A549 (cell line): ENCODE results near the gene SLC9A9. TPM values are rescaled to one million over a fixed set of nuclear protein-coding genes. Genes with fewer than 3 reads are reported as not detected.

Experiments used
- ATAC-seq, 2 experiments: fragments of 200-7000 bp in 1 of 2; fragments of >200 bp in 1 of 2; cut with Nextera tagmentation in 1 of 2; cut with Tn5 transposase in 1 of 2; 3 replicates each; pipeline versions ENCODE4 v1.8.0 to v1.9.1; 2018 to 2020; ENCODE audit warnings: mild to moderate bottlenecking in 1 of 2, moderate library complexity in 1 of 2
- CTCF ChIA-PET: fragments of 300-600 bp; sonication (Branson Sonifier 250); formaldehyde crosslinking; extraction: SDS; loops from one replicate; lab custom pipeline; 2021; ENCODE audit warnings: antibody characterized with exemption, inconsistent platforms; lab: Yijun Ruan, JAX
- POLR2A ChIA-PET: fragments of 350-600 bp; formaldehyde crosslinking; extraction: SDS; loops from one replicate; lab custom pipeline; 2021; ENCODE audit warnings: antibody characterized with exemption, inconsistent platforms; lab: Yijun Ruan, JAX
- DNase-seq, 2 experiments: peaks; one replicate each; pipeline versions ENCODE4 v3.0.0 to v3.0.0-alpha.2; 2011 to 2016; ENCODE audit warnings: low read depth in 1 of 2, low spot score in 1 of 2
- FAIRE-seq: peaks from 2 replicates; lab custom pipeline; 2011; peaks lifted over from hg19 to GRCh38; lab: Jason Lieb, UNC
- H3K27ac ChIP-seq, 2 experiments: fragments of >200 bp; sonication (Bioruptor Twin); formaldehyde crosslinking; 3 replicates each; pipeline ENCODE4 v1.5.1; 2016 to 2017
- H3K4me1 ChIP-seq: fragments of >200 bp; sonication (Bioruptor Twin); formaldehyde crosslinking; 3 replicates; pipeline ENCODE4 v1.6.1; 2016
- H3K4me2 ChIP-seq: fragments of >200 bp; sonication (Bioruptor Twin); formaldehyde crosslinking; 3 replicates; pipeline ENCODE4 v1.6.1; 2016
- H3K4me3 ChIP-seq: fragments of >200 bp; sonication (Bioruptor Twin); formaldehyde crosslinking; 3 replicates; pipeline ENCODE4 v1.5.1; 2016
- H3K9me3 ChIP-seq: fragments of >200 bp; sonication (Bioruptor Twin); formaldehyde crosslinking; 3 replicates; pipeline ENCODE4 v1.6.1; 2016
- ATOH8 ChIP-seq: fragments of 250-450 bp; sonication (Bioruptor Pico); IDR thresholded peaks from 2 replicates; pipeline ENCODE4 v1.5.0; 2020; ENCODE audit warnings: low read depth, mild to moderate bottlenecking, moderate library complexity
- CBX8 ChIP-seq: fragments of 200-600 bp; sonication (generic); IDR thresholded peaks from 2 replicates; pipeline ENCODE4 v1.6.1; 2016
- ELK1 ChIP-seq: fragments of 150-350 bp; IDR thresholded peaks from 2 replicates; pipeline ENCODE4 v1.6.1; 2014; ENCODE audit warnings: low read depth, mild to moderate bottlenecking, low read length
- FOSL2 ChIP-seq, 2 experiments: fragments of 450-650 bp in 1 of 2; fragments of >200 bp in 1 of 2; sonication (Bioruptor Twin) in 1 of 2; formaldehyde crosslinking; IDR thresholded peaks; 2 replicates each; pipeline versions ENCODE4 v1.5.0 to v1.6.1; 2016 to 2020; ENCODE audit warnings: mild to moderate bottlenecking in 1 of 2, moderate library complexity in 1 of 2
- FOXS1 ChIP-seq: fragments of 250-450 bp; sonication (Bioruptor Pico); IDR thresholded peaks from 2 replicates; pipeline ENCODE4 v1.5.0; 2020; ENCODE audit warnings: mild to moderate bottlenecking, moderate library complexity
- HDAC2 ChIP-seq: fragments of 200-600 bp; sonication (generic); IDR thresholded peaks from 2 replicates; pipeline ENCODE4 v1.6.1; 2016
- HES2 ChIP-seq: fragments of >200 bp; sonication (Bioruptor Twin); formaldehyde crosslinking; IDR thresholded peaks from 2 replicates; pipeline ENCODE4 v1.6.1; 2016
- HEYL ChIP-seq: fragments of 250-450 bp; sonication (Bioruptor Pico); IDR thresholded peaks from 2 replicates; pipeline ENCODE4 v1.8.0; 2021; ENCODE audit warnings: mild to moderate bottlenecking, moderate library complexity
- HMGXB4 ChIP-seq: fragments of 250-450 bp; sonication (Bioruptor Pico); IDR thresholded peaks from 2 replicates; pipeline ENCODE4 v1.5.0; 2021; ENCODE audit warnings: mild to moderate bottlenecking, moderate library complexity, borderline replicate concordance
- JUNB ChIP-seq: fragments of >200 bp; sonication (Bioruptor Twin); formaldehyde crosslinking; IDR thresholded peaks from 2 replicates; pipeline ENCODE4 v1.6.1; 2016
- MYC ChIP-seq: IDR thresholded peaks from 2 replicates; pipeline ENCODE4 v1.6.1; 2012; ENCODE audit warnings: mild to moderate bottlenecking, inconsistent platforms, low read length, improper control_type of control experiment, borderline replicate concordance
- NFE2L2 ChIP-seq: fragments of 150-350 bp; conservative IDR thresholded peaks from 2 replicates; pipeline ENCODE4 v1.6.1; 2014; ENCODE audit warnings: low read length
- NR3C1 ChIP-seq: fragments of >200 bp; sonication (Bioruptor Twin); formaldehyde crosslinking; IDR thresholded peaks from 3 replicates; pipeline ENCODE4 v1.6.1; 2017
- POLR2A ChIP-seq: IDR thresholded peaks from 2 replicates; pipeline ENCODE4 v1.6.1; 2012; ENCODE audit warnings: mild to moderate bottlenecking, low read length
- POLR2AphosphoS2 ChIP-seq: conservative IDR thresholded peaks from 2 replicates; pipeline ENCODE4 v1.6.1; 2012; ENCODE audit warnings: low read length, improper control_type of control experiment, inconsistent platforms
- RCOR1 ChIP-seq: fragments of 150-350 bp; IDR thresholded peaks from 2 replicates; pipeline ENCODE4 v1.6.1; 2014; ENCODE audit warnings: antibody characterized with exemption, low read length, low read depth
- SREBF2 ChIP-seq: fragments of 450-650 bp; IDR thresholded peaks from 2 replicates; pipeline ENCODE4 v1.6.1; 2014; ENCODE audit warnings: mild to moderate bottlenecking, moderate library complexity
- TFCP2L1 ChIP-seq: fragments of 250-450 bp; sonication (Bioruptor Pico); IDR thresholded peaks from 2 replicates; pipeline ENCODE4 v1.5.0; 2021; ENCODE audit warnings: mild to moderate bottlenecking
- WGBS: methylation state at CpG from one replicate; pipeline ENCODE4 v1.1.6; 2017; ENCODE audit errors: missing lambda C conversion rate; 5-methylcytosine and 5-hydroxymethylcytosine counted together
- polyA plus RNA-seq, 4 experiments: library from polyadenylated mRNA; depleted of rRNA in 3 of 4; stranded (reverse); fragments of >200 nt; fragmentation: RNase III in 1 of 4; extraction: RNeasy Plus Mini Kit Qiagen cat#74134 plus additional on column Dnase treatment in 1 of 4; gene quantifications; 2 replicates in 3 of 4; 3 replicates in 1 of 4; pipeline ENCODE4 v1.2.3, GENCODE V29; 2011 to 2017
- TF ChIP-seq, protein P1 (sequence below): fragments of >200 bp; sonication (Bioruptor Twin); formaldehyde crosslinking; IDR thresholded peaks from 3 replicates; pipeline ENCODE4 v1.6.1; 2016
- TF ChIP-seq, protein P2 (sequence below): IDR thresholded peaks from 2 replicates; pipeline ENCODE4 v1.6.1; 2012; ENCODE audit warnings: low read depth, borderline replicate concordance

Gene SLC9A9
- polyA plus RNA-seq, 2 of the 4 experiments (the other 2 are of a cell fraction) = 0.10 to 0.32 TPM

GRCh38 chr3:143676747-143677146 lies 171.5 kb downstream of the SLC9A9 start:
- POLR2A ChIA-PET = no interaction called here
- ATAC-seq (no peak), FAIRE-seq (no peak), DNase-seq (no peak)
- no peak overlapping the region for H3K27ac ChIP-seq
- CTCF ChIA-PET = no interaction called here
- no peaks in the 10 kb centered on the region for H3K9me3 ChIP-seq
- 21% methylated on average over 3 of the region's 3 CpGs for whole genome bisulfite sequencing
- H3K4me3 ChIP-seq = no peak overlapping the region
- H3K4me1 ChIP-seq = no peaks in the 10 kb centered on the region
- TF ChIP-seq, protein P1, sequence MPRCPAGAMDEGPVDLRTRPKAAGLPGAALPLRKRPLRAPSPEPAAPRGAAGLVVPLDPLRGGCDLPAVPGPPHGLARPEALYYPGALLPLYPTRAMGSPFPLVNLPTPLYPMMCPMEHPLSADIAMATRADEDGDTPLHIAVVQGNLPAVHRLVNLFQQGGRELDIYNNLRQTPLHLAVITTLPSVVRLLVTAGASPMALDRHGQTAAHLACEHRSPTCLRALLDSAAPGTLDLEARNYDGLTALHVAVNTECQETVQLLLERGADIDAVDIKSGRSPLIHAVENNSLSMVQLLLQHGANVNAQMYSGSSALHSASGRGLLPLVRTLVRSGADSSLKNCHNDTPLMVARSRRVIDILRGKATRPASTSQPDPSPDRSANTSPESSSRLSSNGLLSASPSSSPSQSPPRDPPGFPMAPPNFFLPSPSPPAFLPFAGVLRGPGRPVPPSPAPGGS = no peak
- TF ChIP-seq SREBF2 = no peak
- TF ChIP-seq RCOR1 = no peak
- no peak for TF ChIP-seq CBX8
- TF ChIP-seq HES2 = no peak
- no peak for TF ChIP-seq ELK1
- no peak for TF ChIP-seq POLR2A
- TF ChIP-seq FOSL2 (IDR thresholded peaks at IDR 0.05) = no peak
- no peak for TF ChIP-seq FOSL2 (CRISPR knock-in tag; IDR thresholded peaks at IDR 0.05)
- TF ChIP-seq FOXS1 (CRISPR knock-in tag) = no peak
- no peak for TF ChIP-seq HDAC2
- no peak for TF ChIP-seq JUNB
- TF ChIP-seq HEYL (CRISPR knock-in tag) = no peak
- no peak for TF ChIP-seq NR3C1
- TF ChIP-seq, protein P2, sequence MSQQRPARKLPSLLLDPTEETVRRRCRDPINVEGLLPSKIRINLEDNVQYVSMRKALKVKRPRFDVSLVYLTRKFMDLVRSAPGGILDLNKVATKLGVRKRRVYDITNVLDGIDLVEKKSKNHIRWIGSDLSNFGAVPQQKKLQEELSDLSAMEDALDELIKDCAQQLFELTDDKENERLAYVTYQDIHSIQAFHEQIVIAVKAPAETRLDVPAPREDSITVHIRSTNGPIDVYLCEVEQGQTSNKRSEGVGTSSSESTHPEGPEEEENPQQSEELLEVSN = no peak
- TF ChIP-seq TFCP2L1 = no peak
- TF ChIP-seq NFE2L2 = no peak
- TF ChIP-seq POLR2AphosphoS2 = no peak
- no peak for TF ChIP-seq MYC
- TF ChIP-seq HMGXB4 (CRISPR knock-in tag) = no peak
- H3K4me2 ChIP-seq = no peak overlapping the region

GRCh38 chr3:143676021-143676420 lies 172.2 kb downstream of the SLC9A9 start:
- H3K4me1 ChIP-seq = no peaks in the 10 kb centered on the region
- no peak for ATAC-seq
- 70% methylated on average over 6 of the region's 6 CpGs for WGBS
- no peak for FAIRE-seq
- TF ChIP-seq ATOH8 = no peak
- H3K27ac ChIP-seq = no peak overlapping the region
- CTCF ChIA-PET = interaction anchor here (2.0 kb wide), 1 partner anchor 44 kb away, joined by 5 read pairs; no protein-coding TSS in a partner anchor
- POLR2A ChIA-PET = no interaction called here
- DNase-seq = no peak
- H3K9me3 ChIP-seq = no peaks in the 10 kb centered on the region
- no peak overlapping the region for H3K4me2 ChIP-seq
- no peak overlapping the region for H3K4me3 ChIP-seq
